B cell (primary cell): ENCODE results near the gene TGM6. TPM values are rescaled to one million over a fixed set of nuclear protein-coding genes. Genes with fewer than 3 reads are reported as not detected.

Source experiments
- ATAC-seq: fragments of 200-7000 bp; cut with Tn5 transposase; one replicate; pipeline ENCODE4 v1.10.0; 2021; ENCODE audit warnings: low read depth, mild to moderate bottlenecking, moderate number of reproducible peaks, moderate library complexity
- CTCF ChIA-PET: fragments of 350-600 bp; sonication (Branson Sonifier 250); formaldehyde crosslinking; loops from one replicate; lab custom pipeline; 2021; ENCODE audit warnings: antibody characterized with exemption, inconsistent platforms; lab: Charles Lee
- POLR2A ChIA-PET: fragments of 350-600 bp; sonication (Branson Sonifier 250); formaldehyde crosslinking; loops from one replicate; lab custom pipeline; 2021; ENCODE audit warnings: antibody characterized with exemption; lab: Charles Lee
- DNase-seq: peaks from one replicate; pipeline ENCODE4 v3.0.0; 2013
- H2AFZ ChIP-seq: 2 replicates; pipeline ENCODE4 v1.6.1; 2012; ENCODE audit warnings: mild to moderate bottlenecking, low read depth, low read length; ENCODE audit not compliant: insufficient read depth, poor library complexity, severe bottlenecking
- H3K27ac ChIP-seq, 2 donors: 1 replicate in 1 of 2; 2 replicates in 1 of 2; pipeline ENCODE4 v1.5.1; 2012 to 2013; ENCODE audit warnings: low read length in 2 of 2, mild to moderate bottlenecking in 2 of 2, moderate library complexity in 1 of 2
- H3K27me3 ChIP-seq, 4 experiments: fragments of 200-600 bp in 1 of 4; sonication (generic) in 1 of 4; replicated peaks in 1 of 4; 1 replicate in 2 of 4; 2 replicates in 2 of 4; pipeline versions ENCODE4 v1.6.1 to v1.7.0; 2013 to 2016; ENCODE audit warnings: low read length in 3 of 4, mild to moderate bottlenecking in 2 of 4, mixed read lengths in 1 of 4, moderate library complexity in 1 of 4; ENCODE audit not compliant: insufficient read depth in 4 of 4, control insufficient read depth in 3 of 4; ENCODE audit errors: control extremely low read depth in 1 of 4
- H3K36me3 ChIP-seq, 2 experiments: replicated peaks in 1 of 2; 1 replicate in 1 of 2; 2 replicates in 1 of 2; pipeline versions ENCODE4 v1.6.1 to v1.7.1; 2013; ENCODE audit warnings: low read length in 1 of 2; ENCODE audit not compliant: insufficient read depth in 2 of 2, control insufficient read depth in 1 of 2; ENCODE audit errors: control extremely low read depth in 1 of 2, extremely low read depth in 1 of 2
- H3K4me1 ChIP-seq, 2 donors: fragments of 200-600 bp in 1 of 2; sonication (generic) in 1 of 2; 1 replicate in 1 of 2; 2 replicates in 1 of 2; pipeline versions ENCODE4 v1.5.1 to v1.6.1; 2013 to 2017; ENCODE audit warnings: low read length in 2 of 2; ENCODE audit not compliant: control insufficient read depth in 2 of 2, insufficient read depth in 2 of 2
- H3K4me2 ChIP-seq: replicated peaks from 2 replicates; pipeline ENCODE3; 2012; ENCODE audit warnings: mild to moderate bottlenecking, low read depth, low read length; ENCODE audit not compliant: poor library complexity, severe bottlenecking
- H3K4me3 ChIP-seq, 5 experiments: fragments of 200-600 bp in 1 of 5; sonication (generic) in 1 of 5; 1 replicate in 3 of 5; 2 replicates in 2 of 5; pipeline versions ENCODE4 v1.5.1 to v1.7.0; 2011 to 2016; ENCODE audit warnings: low read length in 4 of 5, mild to moderate bottlenecking in 4 of 5, low read depth in 2 of 5, control low read depth in 1 of 5, moderate library complexity in 1 of 5; ENCODE audit not compliant: insufficient read depth in 1 of 5; ENCODE audit errors: control extremely low read depth in 1 of 5, extremely low read depth in 1 of 5
- H3K79me2 ChIP-seq: fragments of 200-600 bp; sonication (generic); one replicate; pipeline ENCODE4 v1.6.0; 2016; ENCODE audit warnings: low read length; ENCODE audit not compliant: control insufficient read depth, insufficient read depth
- H3K9ac ChIP-seq: fragments of 200-600 bp; sonication (generic); 2 replicates; pipeline ENCODE4 v1.6.1; 2017; ENCODE audit warnings: mild to moderate bottlenecking, low read length, moderate library complexity
- H3K9me3 ChIP-seq, 3 donors: one replicate each; pipeline versions ENCODE4 v1.6.1 to v1.7.1; 2013; ENCODE audit warnings: low read length in 2 of 3; ENCODE audit not compliant: control insufficient read depth in 2 of 3, insufficient read depth in 1 of 3; ENCODE audit errors: control extremely low read depth in 1 of 3
- H4K20me1 ChIP-seq: 2 replicates; pipeline ENCODE4 v1.6.0; 2012; ENCODE audit warnings: mild to moderate bottlenecking, low read length; ENCODE audit not compliant: insufficient read depth, control insufficient read depth, poor library complexity, severe bottlenecking
- H3K27ac Mint-ChIP-seq: one replicate; pipeline ENCODE4 v1.8.0; 2021; ENCODE audit warnings: mixed read lengths
- H3K27me3 Mint-ChIP-seq: one replicate; pipeline ENCODE4 v1.8.0; 2021; ENCODE audit warnings: mixed read lengths
- H3K4me1 Mint-ChIP-seq: one replicate; pipeline ENCODE4 v1.8.0; 2021; ENCODE audit warnings: mixed read lengths
- H3K4me3 Mint-ChIP-seq: one replicate; pipeline ENCODE4 v1.8.0; 2021; ENCODE audit warnings: mixed read lengths
- H3K9me3 Mint-ChIP-seq: one replicate; pipeline ENCODE4 v1.8.0; 2022; ENCODE audit warnings: mixed read lengths; ENCODE audit not compliant: insufficient read depth
- EZH2 ChIP-seq: IDR thresholded peaks from 2 replicates; pipeline ENCODE4 v1.6.1; 2012; ENCODE audit warnings: borderline replicate concordance, low read depth, mild to moderate bottlenecking, moderate library complexity, low read length; ENCODE audit not compliant: insufficient read depth, poor library complexity, severe bottlenecking
- WGBS: methylation state at CpG from one replicate; pipeline ENCODE4 v1.1.5; 2013; ENCODE audit warnings: missing lambda C conversion rate; ENCODE audit not compliant: insufficient coverage; 5-methylcytosine and 5-hydroxymethylcytosine counted together
- intact Hi-C: fragments of 100-400 bp; cut with micrococcal nuclease; formaldehyde crosslinking; loops from one replicate; pipeline ENCODE4 v1.10.0; 2022
- polyA plus RNA-seq: library from polyadenylated mRNA; depleted of rRNA; stranded (reverse); fragments of >200 nt; gene quantifications from 2 replicates; pipeline ENCODE4 v1.2.3, GENCODE V29; 2012
- total RNA-seq, 2 donors: library from RNA; stranded (reverse); fragments of 120-200 nt in 1 of 2; gene quantifications; 1 replicate in 1 of 2; 2 replicates in 1 of 2; pipeline versions ENCODE4 v1.2.3 to v1.2.4, GENCODE V29; 2013 to 2022
- TF ChIP-seq, protein P1 (sequence below): fragments of 200-600 bp; IDR thresholded peaks from one replicate; pipeline ENCODE4 v1.8.0; 2022; ENCODE audit warnings: antibody characterized with exemption, mild to moderate bottlenecking

Gene TGM6
- total and polyA plus RNA-seq, 2 donors (not counting 1 experiment from before 2014, with no cell fraction given): not detected

DNA sequence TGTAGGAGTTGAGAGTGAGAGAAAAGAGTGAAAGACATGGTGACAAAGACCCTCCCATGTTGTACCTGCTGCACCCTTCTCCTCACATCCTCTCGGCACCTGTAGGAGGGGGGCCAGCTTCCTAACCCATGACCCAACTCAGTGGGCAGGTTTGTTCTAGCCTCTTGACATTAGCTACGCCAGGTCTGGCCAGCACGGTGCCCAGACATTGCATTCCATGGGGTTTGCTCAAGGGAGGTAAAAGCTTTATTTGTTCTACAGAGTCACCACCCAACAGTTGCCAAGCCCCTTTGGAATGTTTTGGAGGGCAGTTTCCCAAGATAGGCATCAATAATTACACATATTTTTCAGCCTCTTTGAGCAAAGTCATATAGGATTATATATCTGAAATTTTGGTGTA is 22.7 kb upstream of the TGM6 start:
- POLR2A ChIA-PET: no interaction called here
- Histone ChIP-seq H3K9ac (no peak overlapping the region), H2AFZ (no peak overlapping the region), H3K4me2 (no peak overlapping the region), H3K27ac (no peak overlapping the region), H3K4me1 (no peaks in the 10 kb centered on the region), H3K79me2 (no peaks in the 10 kb centered on the region), H4K20me1 (no peaks in the 10 kb centered on the region), H3K36me3 (no peaks in the 10 kb centered on the region), H3K27me3 (peaks cover 0 to 4% (median 1%) of the 10 kb centered on the region in 4 experiments), H3K9me3 (peaks cover 0 to 11% (median 3%) of the 10 kb centered on the region in 3 donors), H3K4me3 (no peak overlapping the region)
- no CpG with 5 or more reads among the region's 3 CpGs for WGBS
- ATAC-seq (no peak), DNase-seq (no peak)
- H3K27ac Mint-ChIP-seq: no peak overlapping the region
- peaks cover 7% of the 10 kb centered on the region for H3K9me3 Mint-ChIP-seq
- no peak for TF ChIP-seq EZH2
- TF ChIP-seq, protein P1, sequence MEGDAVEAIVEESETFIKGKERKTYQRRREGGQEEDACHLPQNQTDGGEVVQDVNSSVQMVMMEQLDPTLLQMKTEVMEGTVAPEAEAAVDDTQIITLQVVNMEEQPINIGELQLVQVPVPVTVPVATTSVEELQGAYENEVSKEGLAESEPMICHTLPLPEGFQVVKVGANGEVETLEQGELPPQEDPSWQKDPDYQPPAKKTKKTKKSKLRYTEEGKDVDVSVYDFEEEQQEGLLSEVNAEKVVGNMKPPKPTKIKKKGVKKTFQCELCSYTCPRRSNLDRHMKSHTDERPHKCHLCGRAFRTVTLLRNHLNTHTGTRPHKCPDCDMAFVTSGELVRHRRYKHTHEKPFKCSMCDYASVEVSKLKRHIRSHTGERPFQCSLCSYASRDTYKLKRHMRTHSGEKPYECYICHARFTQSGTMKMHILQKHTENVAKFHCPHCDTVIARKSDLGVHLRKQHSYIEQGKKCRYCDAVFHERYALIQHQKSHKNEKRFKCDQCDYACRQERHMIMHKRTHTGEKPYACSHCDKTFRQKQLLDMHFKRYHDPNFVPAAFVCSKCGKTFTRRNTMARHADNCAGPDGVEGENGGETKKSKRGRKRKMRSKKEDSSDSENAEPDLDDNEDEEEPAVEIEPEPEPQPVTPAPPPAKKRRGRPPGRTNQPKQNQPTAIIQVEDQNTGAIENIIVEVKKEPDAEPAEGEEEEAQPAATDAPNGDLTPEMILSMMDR: no peak
- H3K4me3 Mint-ChIP-seq: no peak overlapping the region
- H3K27me3 Mint-ChIP-seq: peaks cover 4% of the 10 kb centered on the region
- intact Hi-C loops: no loop called here
- CTCF ChIA-PET: interaction anchor here (2.2 kb wide), 1 partner anchor 9 kb away, joined by 5 read pairs; no protein-coding TSS in a partner anchor
- no peaks in the 10 kb centered on the region for H3K4me1 Mint-ChIP-seq

DNA sequence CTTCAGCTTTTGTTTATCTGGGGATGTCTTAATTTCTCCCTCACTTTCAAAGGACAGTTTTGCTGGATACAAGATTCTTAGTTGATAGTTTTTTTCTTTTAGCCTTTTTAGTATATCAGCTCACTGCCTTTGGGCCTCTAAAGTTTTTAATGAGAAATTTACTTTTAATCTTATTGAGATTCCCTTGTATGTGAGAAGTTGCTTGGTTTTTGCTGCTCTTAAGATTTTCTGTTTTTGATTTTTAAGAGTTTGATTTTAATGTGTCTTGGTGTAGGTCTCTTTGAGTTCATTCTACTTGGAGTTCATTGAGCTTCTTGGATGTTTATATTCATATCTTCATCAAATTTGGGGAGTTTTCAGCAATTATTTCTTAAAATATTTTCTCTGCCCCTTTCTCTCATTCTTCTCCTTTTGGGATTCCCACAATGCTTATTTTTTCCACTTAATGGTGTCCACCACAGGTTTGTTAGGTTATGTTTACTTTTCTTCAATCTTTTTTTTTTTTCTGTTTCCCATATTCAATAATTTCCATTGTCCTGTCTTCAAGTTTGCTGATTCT is 19.6 kb upstream of the TGM6 start:
- H3K36me3 ChIP-seq: no peaks in the 10 kb centered on the region
- no peak for DNase-seq
- POLR2A ChIA-PET: no interaction called here

More for the DNA sequence above, 19.6 kb upstream of the TGM6 start:
- Histone ChIP-seq H3K9me3 (peaks cover 0 to 11% (median 3%) of the 10 kb centered on the region in 3 donors), H3K4me2 (no peak overlapping the region), H3K27ac (no peak overlapping the region), H4K20me1 (no peaks in the 10 kb centered on the region), H3K4me3 (no peak overlapping the region), H2AFZ (no peak overlapping the region), H3K79me2 (no peaks in the 10 kb centered on the region), H3K9ac (no peak overlapping the region), H3K4me1 (no peaks in the 10 kb centered on the region), H3K27me3 (peaks cover 0 to 7% (median 3%) of the 10 kb centered on the region in 4 experiments)
- Mint-ChIP-seq H3K27me3 (peaks cover 12% of the 10 kb centered on the region), H3K27ac (no peak overlapping the region), H3K4me3 (no peak overlapping the region), H3K4me1 (no peaks in the 10 kb centered on the region), H3K9me3 (peaks cover 7% of the 10 kb centered on the region)
- CTCF ChIA-PET: no interaction called here
- no peak for TF ChIP-seq EZH2
- TF ChIP-seq, protein P1: no peak
- no peak for ATAC-seq
- intact Hi-C loops: no loop called here
